Naive thymus-derived CD8-positive, alpha-beta T cell (primary cell): Measurements from ENCODE around the gene UBE2G2. TPM values are rescaled to one million over a fixed set of nuclear protein-coding genes. Genes with fewer than 3 reads are reported as not detected.

Source experiments
- ATAC-seq, 2 donors: fragments of 150-1000 bp; cut with Tn5 transposase in 1 of 2; sonication (Bioruptor Pico), chemical (Tn5 transposase) in 1 of 2; 1 replicate in 1 of 2; 2 replicates in 1 of 2; pipeline ENCODE4 v1.10.0; 2021; ENCODE audit warnings: mild to moderate bottlenecking in 2 of 2, moderate library complexity in 2 of 2
- POLR2A ChIA-PET: fragments of 350-600 bp; sonication (Branson Sonifier 250); formaldehyde crosslinking; loops from one replicate; lab custom pipeline; 2021; ENCODE audit warnings: antibody characterized with exemption; lab: Charles Lee
- DNase-seq, 10 donors: peaks; one replicate each; pipeline versions ENCODE4 v3.0.0 to v3.0.0-alpha.2; 2020 to 2022
- H3K27ac Mint-ChIP-seq, 10 donors: one replicate each; pipeline ENCODE4 v1.8.0; 2020 to 2022; ENCODE audit warnings: mild to moderate bottlenecking in 10 of 10, mixed read lengths in 10 of 10, moderate library complexity in 4 of 10, inconsistent platforms in 1 of 10
- H3K27me3 Mint-ChIP-seq, 5 donors: one replicate each; pipeline ENCODE4 v1.8.0; 2021 to 2022; ENCODE audit warnings: mixed read lengths in 5 of 5
- H3K36me3 Mint-ChIP-seq, 3 donors: one replicate each; pipeline ENCODE4 v1.8.0; 2020 to 2022; ENCODE audit warnings: mixed read lengths in 3 of 3, mild to moderate bottlenecking in 2 of 3, inconsistent platforms in 1 of 3
- H3K4me1 Mint-ChIP-seq, 4 donors: one replicate each; pipeline ENCODE4 v1.8.0; 2021 to 2022; ENCODE audit warnings: mixed read lengths in 4 of 4
- H3K4me3 Mint-ChIP-seq, 10 donors: one replicate each; pipeline ENCODE4 v1.8.0; 2020 to 2022; ENCODE audit warnings: mild to moderate bottlenecking in 10 of 10, mixed read lengths in 10 of 10, moderate library complexity in 6 of 10, inconsistent platforms in 1 of 10
- H3K9me3 Mint-ChIP-seq, 9 donors: one replicate each; pipeline ENCODE4 v1.8.0; 2020 to 2022; ENCODE audit warnings: mixed read lengths in 9 of 9, mild to moderate bottlenecking in 3 of 9, inconsistent platforms in 1 of 9, moderate library complexity in 1 of 9
- polyA plus RNA-seq, 3 donors: library from polyadenylated mRNA; unstranded; fragments of 300-500 nt; fragmentation: Illumina TruSeq; gene quantifications; one replicate each; pipeline ENCODE4 v1.2.3, GENCODE V29; 2021
- total RNA-seq, 8 experiments: library from RNA in 2 of 8; stranded (reverse) in 2 of 8; gene quantifications; one replicate each; pipeline ENCODE4 v1.2.3 and lab custom pipeline; 2021 to 2026

Gene UBE2G2
- total and polyA plus RNA-seq, 5 experiments from 2014 or later = 56.2 to 186 (median 72.8) TPM

- Mint-ChIP-seq H3K4me1 (peaks cover 19 to 61% (median 56%) of the 10 kb centered on the region in 4 donors), H3K36me3 (peaks cover 0 to 54% (median 11%) of the 10 kb centered on the region in 3 donors), H3K9me3 (no peaks in the 10 kb centered on the region), H3K4me3 (peak overlapping the region in 2 of 10 donors; percentile 15 to 22), H3K27me3 (no peaks in the 10 kb centered on the region), H3K27ac (peak overlapping the region; percentile 25 to 85 (median 56))
- POLR2A ChIA-PET = interaction anchor here (0.5 to 1.3 kb wide), 2 partner anchors 283 to 492 kb away, joined by 3 to 10 read pairs; no protein-coding TSS in a partner anchor
- DNase-seq (peak; percentile 41 to 78 (median 58)), ATAC-seq (peak; percentile 96)
These were observed 8.7 kb downstream of the UBE2G2 start for GRCh38 chr21:44792702-44793591.

GRCh38 chr21:44791993-44792392 lies 9.6 kb downstream of the UBE2G2 start:
- POLR2A ChIA-PET = no interaction called here
- H3K27ac Mint-ChIP-seq = peak overlapping the region in 4 of 10 donors; percentile 25 to 85 (median 56)

DNA sequence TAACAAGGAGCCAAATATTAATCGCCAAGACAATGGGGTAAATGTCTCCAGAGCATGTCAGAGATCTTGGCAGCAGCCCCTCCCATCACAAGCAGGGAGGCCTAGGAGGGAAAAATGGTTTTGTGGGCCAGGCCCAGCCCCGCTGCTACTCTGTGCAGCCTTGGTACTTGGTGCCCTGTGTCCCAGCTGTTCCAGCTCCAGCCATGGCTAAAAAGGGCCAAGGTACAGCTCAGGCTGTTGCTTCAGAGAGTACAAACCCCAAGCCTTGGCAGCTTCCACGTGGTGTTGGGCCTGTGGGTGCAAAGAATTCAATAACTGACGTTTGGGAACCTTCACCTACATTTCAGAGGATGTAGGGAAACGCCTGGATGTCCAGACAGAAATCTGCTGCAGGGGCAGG lies 10.4 kb downstream of the UBE2G2 start:
- ATAC-seq (no peak), DNase-seq (no peak)
- peaks cover 16 to 54% (median 47%) of the 10 kb centered on the region in 4 donors for H3K4me1 Mint-ChIP-seq
- H3K4me3 Mint-ChIP-seq = no peak overlapping the region
- H3K36me3 Mint-ChIP-seq = peaks cover under 1 to 53% (median 8%) of the 10 kb centered on the region in 3 donors
- H3K9me3 Mint-ChIP-seq = no peaks in the 10 kb centered on the region
- POLR2A ChIA-PET = no interaction called here
- peak overlapping the region in 4 of 10 donors; percentile 7 to 46 (median 22) for H3K27ac Mint-ChIP-seq
- H3K27me3 Mint-ChIP-seq = no peaks in the 10 kb centered on the region

More at GRCh38 chr21:44791993-44792392, 9.6 kb downstream of the UBE2G2 start:
- ATAC-seq = no peak
- Mint-ChIP-seq H3K4me1 (peaks cover 18 to 59% (median 54%) of the 10 kb centered on the region in 4 donors), H3K27me3 (no peaks in the 10 kb centered on the region), H3K4me3 (peak overlapping the region in 1 of 10 donors; percentile 26), H3K36me3 (peaks cover 0 to 53% (median 9%) of the 10 kb centered on the region in 3 donors), H3K9me3 (no peaks in the 10 kb centered on the region)
- no peak for DNase-seq

DNA sequence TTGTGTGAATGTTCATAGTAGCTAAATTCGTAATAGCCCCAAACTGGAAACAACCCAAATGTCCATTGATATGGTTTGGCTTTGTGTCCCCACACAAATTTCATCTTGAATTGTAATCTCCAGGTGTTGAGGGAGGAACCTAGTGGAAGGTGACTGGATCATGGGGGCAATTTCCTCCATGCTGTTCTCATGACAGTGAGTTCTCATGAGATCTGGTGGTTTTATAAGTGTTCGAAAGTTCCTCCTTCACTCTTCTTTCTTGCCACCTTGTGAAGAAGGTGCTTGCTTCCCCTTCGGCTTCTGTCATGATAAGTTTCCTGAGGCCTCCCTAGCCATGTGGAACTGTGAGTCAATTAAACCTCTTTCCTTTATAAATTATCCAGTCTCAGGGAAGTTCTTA lies 11.3 kb downstream of the UBE2G2 start:
- Mint-ChIP-seq H3K27ac (peak overlapping the region in 4 of 10 donors; percentile 7 to 39 (median 26)), H3K27me3 (no peaks in the 10 kb centered on the region), H3K36me3 (peaks cover 6 to 54% (median 7%) of the 10 kb centered on the region in 3 donors), H3K4me1 (peaks cover 21 to 51% (median 47%) of the 10 kb centered on the region in 4 donors), H3K9me3 (no peaks in the 10 kb centered on the region), H3K4me3 (no peak overlapping the region)
- no peak for ATAC-seq
- POLR2A ChIA-PET = no interaction called here
- DNase-seq = no peak

DNA sequence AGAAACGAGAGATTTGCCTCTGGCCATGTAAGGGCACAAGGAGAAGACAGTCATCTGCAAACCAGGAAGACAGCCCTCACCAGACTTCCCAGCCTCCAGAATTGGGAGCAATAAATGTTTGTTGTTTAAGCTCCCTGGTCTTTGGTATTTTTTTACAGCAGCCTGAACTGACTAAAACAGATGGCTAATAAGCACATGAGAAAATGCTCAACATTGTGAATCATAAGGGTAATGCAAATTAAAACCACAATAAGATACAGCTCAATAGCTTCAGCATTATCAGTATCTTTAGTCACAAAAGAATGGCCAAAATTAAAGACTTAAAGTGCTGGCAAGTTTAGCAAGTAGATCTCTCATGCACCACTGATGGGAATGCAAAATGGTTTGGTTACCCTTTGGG lies 11.7 kb downstream of the UBE2G2 start:
- no peak for DNase-seq
- no peak for ATAC-seq
- peaks cover 6 to 58% (median 12%) of the 10 kb centered on the region in 3 donors for H3K36me3 Mint-ChIP-seq
- no peak overlapping the region for H3K4me3 Mint-ChIP-seq
- no peaks in the 10 kb centered on the region for H3K27me3 Mint-ChIP-seq
- H3K4me1 Mint-ChIP-seq = peaks cover 23 to 56% (median 47%) of the 10 kb centered on the region in 4 donors
- H3K27ac Mint-ChIP-seq = peak overlapping the region in 6 of 10 donors; percentile 18 to 65 (median 38)
- no peaks in the 10 kb centered on the region for H3K9me3 Mint-ChIP-seq
- POLR2A ChIA-PET = no interaction called here

DNA sequence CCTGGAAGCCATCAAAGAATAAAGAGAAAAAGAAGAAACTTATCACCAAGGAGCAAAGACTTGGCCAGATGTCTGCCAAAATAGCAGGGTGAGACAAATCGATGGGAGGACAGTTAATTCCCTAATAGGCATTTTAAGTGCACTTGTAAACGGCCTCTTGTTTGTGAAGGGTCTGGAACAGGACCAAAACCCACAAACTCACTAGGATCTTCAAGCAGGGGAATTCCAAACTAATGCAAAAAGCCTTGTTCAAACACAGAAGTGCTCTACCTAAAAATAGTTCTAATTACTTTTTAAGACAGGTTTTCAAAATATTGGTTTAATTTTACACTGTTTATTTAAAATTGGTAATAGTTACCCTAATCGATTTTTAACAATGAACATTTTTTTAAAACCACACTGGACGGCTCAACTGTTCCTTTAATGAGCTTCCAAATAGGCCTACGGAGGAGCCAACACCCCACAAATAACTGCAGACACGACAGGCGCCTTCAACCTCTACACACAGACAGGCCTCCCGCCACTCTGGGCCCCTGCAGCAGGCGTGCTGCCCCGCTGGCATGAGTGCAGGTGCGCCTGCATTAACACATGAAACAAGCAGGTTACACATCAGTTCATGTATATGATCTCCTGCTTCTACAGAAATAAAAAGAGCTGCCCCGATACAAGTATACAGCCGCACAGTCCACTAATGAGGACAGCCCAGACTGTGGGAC lies 15.8 kb downstream of the UBE2G2 start:
- POLR2A ChIA-PET = no interaction called here
- no peak for DNase-seq
- Mint-ChIP-seq H3K4me3 (no peak overlapping the region), H3K36me3 (peaks cover 6 to 67% (median 10%) of the 10 kb centered on the region in 3 donors), H3K27ac (peak overlapping the region in 4 of 10 donors; percentile 4 to 61 (median 21)), H3K27me3 (no peaks in the 10 kb centered on the region), H3K4me1 (peaks cover 20 to 45% (median 36%) of the 10 kb centered on the region in 4 donors), H3K9me3 (no peaks in the 10 kb centered on the region)
- no peak for ATAC-seq

- no peak for DNase-seq
- no peaks in the 10 kb centered on the region for H3K9me3 Mint-ChIP-seq
- peaks cover 19 to 46% (median 35%) of the 10 kb centered on the region in 4 donors for H3K4me1 Mint-ChIP-seq
- no peak overlapping the region for H3K27ac Mint-ChIP-seq
- H3K4me3 Mint-ChIP-seq = no peak overlapping the region
- POLR2A ChIA-PET = interaction anchor here (0.9 kb wide), 1 partner anchor 13 kb away, joined by 3 read pairs; no protein-coding TSS in a partner anchor
- H3K27me3 Mint-ChIP-seq = no peaks in the 10 kb centered on the region
- no peak for ATAC-seq
- H3K36me3 Mint-ChIP-seq = peaks cover 6 to 62% (median 9%) of the 10 kb centered on the region in 3 donors
These were observed 16.8 kb downstream of the UBE2G2 start for GRCh38 chr21:44784810-44785209.

DNA sequence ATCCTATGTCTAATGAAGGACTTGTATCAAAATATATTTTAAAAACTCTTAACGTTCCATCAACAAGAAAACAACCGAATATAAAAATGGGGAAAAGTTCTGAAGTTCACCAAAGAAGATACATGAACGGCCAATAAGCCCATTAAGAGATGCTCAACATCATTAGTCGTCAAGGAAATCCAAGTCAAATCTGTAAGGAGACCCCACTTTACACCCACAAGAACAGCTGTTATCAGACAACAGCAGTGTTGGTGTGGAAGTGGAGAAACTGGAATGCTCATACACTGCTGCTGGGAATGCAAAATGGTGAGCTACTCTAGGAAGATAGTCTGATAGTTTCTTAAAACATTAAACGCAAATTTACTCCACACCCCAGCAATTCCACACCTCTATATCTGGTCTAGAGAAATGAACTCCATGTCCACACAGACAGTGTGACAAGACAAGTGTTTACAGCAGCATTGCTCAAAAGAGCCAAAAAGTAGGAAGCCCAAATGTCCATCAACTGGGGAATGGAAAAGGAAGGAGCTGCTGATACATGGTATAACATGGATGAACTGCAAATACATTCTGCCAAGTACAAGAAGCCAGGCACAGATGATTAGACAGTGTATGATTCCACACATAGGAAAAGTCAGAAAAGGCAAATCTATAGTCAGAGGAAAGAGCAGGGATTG lies 18.5 kb downstream of the UBE2G2 start:
- Mint-ChIP-seq H3K36me3 (peaks cover 6 to 66% (median 11%) of the 10 kb centered on the region in 3 donors), H3K27ac (peak overlapping the region in 1 of 10 donors; percentile 60), H3K4me3 (no peak overlapping the region), H3K9me3 (no peaks in the 10 kb centered on the region), H3K27me3 (no peaks in the 10 kb centered on the region), H3K4me1 (peaks cover 23 to 50% (median 32%) of the 10 kb centered on the region in 4 donors)
- ATAC-seq = no peak
- no peak for DNase-seq
- POLR2A ChIA-PET = no interaction called here

DNA sequence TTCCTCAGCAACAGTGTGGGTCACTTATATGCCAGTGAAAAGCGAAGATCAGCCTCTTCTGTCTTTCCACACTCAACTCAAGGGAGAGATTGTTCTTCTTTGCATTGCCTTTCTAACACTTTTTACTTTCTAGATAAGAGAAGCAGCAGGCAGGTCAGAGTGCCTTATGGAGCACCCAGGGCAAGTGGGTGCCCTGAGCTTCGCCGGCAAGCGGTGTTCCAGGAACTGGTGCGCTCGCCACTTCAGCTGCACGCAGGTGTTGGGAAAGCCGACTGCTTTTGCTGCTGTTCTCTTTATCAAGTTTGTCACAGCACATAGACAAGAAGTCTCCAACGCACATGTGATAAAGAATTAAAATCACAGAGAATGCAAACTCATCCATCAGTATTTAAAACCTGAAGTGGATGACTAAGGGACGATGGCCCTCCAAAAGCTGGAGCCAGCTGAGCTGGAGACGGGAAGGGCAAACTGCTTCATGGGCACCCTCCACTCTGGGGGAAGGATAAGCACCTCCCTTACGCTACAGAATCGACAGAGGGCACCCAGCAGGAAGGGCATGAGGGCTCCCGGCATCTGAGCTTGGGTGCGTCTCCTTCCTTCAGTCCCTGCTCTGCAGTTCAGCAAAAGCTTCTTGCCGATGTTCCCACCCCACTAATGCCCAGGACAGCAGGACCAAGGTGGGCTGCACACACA lies 20.7 kb downstream of the UBE2G2 start:
- Mint-ChIP-seq H3K36me3 (peaks cover 1 to 64% (median 22%) of the 10 kb centered on the region in 3 donors), H3K27me3 (no peaks in the 10 kb centered on the region), H3K9me3 (no peaks in the 10 kb centered on the region), H3K27ac (no peak overlapping the region), H3K4me1 (peaks cover 25 to 46% (median 30%) of the 10 kb centered on the region in 4 donors), H3K4me3 (no peak overlapping the region)
- no peak for ATAC-seq
- no peak for DNase-seq
- POLR2A ChIA-PET = interaction anchor here (0.6 kb wide), 1 partner anchor 147 kb away, joined by 6 read pairs; no protein-coding TSS in a partner anchor

- H3K4me3 Mint-ChIP-seq = peak overlapping the region in 1 of 10 donors; percentile 20
- H3K9me3 Mint-ChIP-seq = no peaks in the 10 kb centered on the region
- H3K36me3 Mint-ChIP-seq = peaks cover 0 to 63% (median 18%) of the 10 kb centered on the region in 3 donors
- H3K27me3 Mint-ChIP-seq = no peaks in the 10 kb centered on the region
- peaks cover 19 to 40% (median 26%) of the 10 kb centered on the region in 4 donors for H3K4me1 Mint-ChIP-seq
- DNase-seq (no peak), ATAC-seq (no peak)
- POLR2A ChIA-PET = no interaction called here
- peak overlapping the region in 5 of 10 donors; percentile 40 to 81 (median 69) for H3K27ac Mint-ChIP-seq
These were observed 21.5 kb downstream of the UBE2G2 start for GRCh38 chr21:44780137-44780502.

DNA sequence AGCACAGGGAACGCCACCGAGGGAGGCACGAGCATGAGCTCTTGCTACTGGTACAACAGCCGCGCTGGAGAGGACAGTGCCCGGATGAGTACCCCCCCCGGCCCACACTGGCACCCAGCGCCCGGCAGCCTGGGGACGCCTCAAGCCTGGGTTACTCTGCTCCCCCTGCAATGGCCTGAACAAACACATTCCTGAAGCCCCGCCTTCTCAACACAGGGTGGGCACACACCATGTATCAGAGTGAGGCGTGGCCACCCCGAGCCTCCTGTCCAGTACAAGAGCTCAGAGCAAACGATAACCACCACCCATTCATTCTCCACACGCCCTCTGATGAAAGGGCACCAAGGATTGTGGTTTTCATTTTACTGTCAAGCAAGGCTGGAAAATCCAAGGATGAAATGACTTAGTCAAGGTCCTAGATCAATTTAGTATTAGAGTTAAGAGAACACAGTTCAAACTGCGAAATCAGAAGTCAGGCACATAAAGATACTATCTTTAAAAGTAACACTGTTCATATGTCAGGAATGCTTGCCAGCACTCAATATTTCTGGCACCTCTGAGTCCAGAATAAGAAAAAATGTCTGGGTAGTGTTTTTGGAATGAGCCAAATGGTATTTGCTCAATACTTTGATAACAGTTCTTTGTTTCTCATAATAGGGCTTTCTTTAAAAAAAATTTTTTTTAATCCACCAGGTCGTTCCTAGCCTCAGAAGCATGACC lies 22.0 kb downstream of the UBE2G2 start:
- H3K4me1 Mint-ChIP-seq = peaks cover 20 to 39% (median 26%) of the 10 kb centered on the region in 4 donors
- H3K27me3 Mint-ChIP-seq = no peaks in the 10 kb centered on the region
- POLR2A ChIA-PET = no interaction called here
- no peak for DNase-seq
- H3K36me3 Mint-ChIP-seq = peaks cover 0 to 64% (median 21%) of the 10 kb centered on the region in 3 donors
- H3K9me3 Mint-ChIP-seq = no peaks in the 10 kb centered on the region
- ATAC-seq = no peak
- no peak overlapping the region for H3K4me3 Mint-ChIP-seq
- H3K27ac Mint-ChIP-seq = peak overlapping the region in 4 of 10 donors; percentile 12 to 81 (median 45)
